BE2C (cell line): ENCODE data around the gene DHX34.

Experiments used
- DNase-seq: peaks from one replicate; pipeline ENCODE4 v3.0.0-alpha.2; 2020
- H3K27me3 ChIP-seq: fragments of 250-450 bp; sonication (Bioruptor Pico); 2 replicates; pipeline ENCODE4 v1.5.1; 2020; ENCODE audit warnings: mild to moderate bottlenecking
- H3K36me3 ChIP-seq: fragments of 250-450 bp; sonication (Bioruptor Pico); 2 replicates; pipeline ENCODE4 v1.5.1; 2020; ENCODE audit warnings: mild to moderate bottlenecking
- H3K4me1 ChIP-seq: fragments of 250-450 bp; sonication (Bioruptor Pico); 2 replicates; pipeline ENCODE4 v1.5.1; 2020
- H3K4me3 ChIP-seq: 2 replicates; pipeline ENCODE4 v1.5.1; 2011; ENCODE audit warnings: low read depth, low read length
- H3K9me3 ChIP-seq: fragments of 250-450 bp; sonication (Bioruptor Pico); 2 replicates; pipeline ENCODE4 v1.5.1; 2020
- CTCF ChIP-seq: IDR thresholded peaks from 2 replicates; pipeline ENCODE4 v1.5.1; 2012; ENCODE audit warnings: mild to moderate bottlenecking, low read depth, low read length

Gene DHX34

GRCh38 chr19:47429140-47429793 lies 80.2 kb downstream of the DHX34 start:
- H3K4me1 ChIP-seq = no peaks in the 10 kb centered on the region; the same call in 1 of the 2 replicates
- H3K27me3 ChIP-seq = no peaks in the 10 kb centered on the region
- H3K4me3 ChIP-seq = no peak overlapping the region
- no peaks in the 10 kb centered on the region for H3K36me3 ChIP-seq
- TF ChIP-seq CTCF = no peak
- DNase-seq = no peak
- H3K9me3 ChIP-seq = no peaks in the 10 kb centered on the region

- H3K36me3 ChIP-seq = no peaks in the 10 kb centered on the region
- no peaks in the 10 kb centered on the region for H3K27me3 ChIP-seq
- TF ChIP-seq CTCF = no peak
- H3K4me1 ChIP-seq = no peaks in the 10 kb centered on the region; the same call in 1 of the 2 replicates
- no peak overlapping the region for H3K4me3 ChIP-seq
- no peak for DNase-seq
- H3K9me3 ChIP-seq = no peaks in the 10 kb centered on the region
Observed at GRCh38 chr19:47430041-47430802, 81.1 kb downstream of the DHX34 start.

- Histone ChIP-seq H3K4me3 (no peak overlapping the region), H3K27me3 (no peaks in the 10 kb centered on the region), H3K4me1 (no peaks in the 10 kb centered on the region; the same call in 1 of the 2 replicates), H3K36me3 (no peaks in the 10 kb centered on the region), H3K9me3 (no peaks in the 10 kb centered on the region)
- TF ChIP-seq CTCF = no peak
- DNase-seq = no peak
Observed at GRCh38 chr19:47432091-47432490, 83.0 kb downstream of the DHX34 start.
